ENCODE measurements around the gene BIRC7. TPM values are rescaled to one million over a fixed set of nuclear protein-coding genes. Genes with fewer than 3 reads are reported as not detected.

Gene BIRC7
- total and polyA plus RNA-seq, 2 of the 4 experiments (the other 2 are of a cell fraction), result not detected

- TF ChIP-seq, protein P1, sequence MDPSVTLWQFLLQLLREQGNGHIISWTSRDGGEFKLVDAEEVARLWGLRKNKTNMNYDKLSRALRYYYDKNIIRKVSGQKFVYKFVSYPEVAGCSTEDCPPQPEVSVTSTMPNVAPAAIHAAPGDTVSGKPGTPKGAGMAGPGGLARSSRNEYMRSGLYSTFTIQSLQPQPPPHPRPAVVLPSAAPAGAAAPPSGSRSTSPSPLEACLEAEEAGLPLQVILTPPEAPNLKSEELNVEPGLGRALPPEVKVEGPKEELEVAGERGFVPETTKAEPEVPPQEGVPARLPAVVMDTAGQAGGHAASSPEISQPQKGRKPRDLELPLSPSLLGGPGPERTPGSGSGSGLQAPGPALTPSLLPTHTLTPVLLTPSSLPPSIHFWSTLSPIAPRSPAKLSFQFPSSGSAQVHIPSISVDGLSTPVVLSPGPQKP (IDR thresholded peaks at IDR 0.05; ENCODE audit: borderline replicate concordance, low read depth, low read length), result no peak
- TF ChIP-seq FOS (IDR thresholded peaks at IDR 0.05; ENCODE audit: low read depth, low read length), result no peak
These were observed 21.2 kb downstream of the BIRC7 start (continued) for GRCh38 chr20:63256954-63257353.

GRCh38 chr20:63257629-63258028 is 21.9 kb downstream of the BIRC7 start:
- Histone ChIP-seq H2AK9ac (replicated peaks; ENCODE audit: low read depth, low read length, poor library complexity) (no peak overlapping the region), H2AFZ (replicated peaks; ENCODE audit: low read length, poor library complexity) (no peak overlapping the region), H3K23ac (ENCODE audit: low read depth, low read length) (no peak overlapping the region), H3K9me1 (ENCODE audit: insufficient read depth, low read length) (no peaks in the 10 kb centered on the region), H2BK15ac (ENCODE audit: low read depth, low read length) (no peak overlapping the region), H3K9me3 (ENCODE audit: control insufficient read depth, insufficient read depth, low read length) (peaks cover 2% of the 10 kb centered on the region; the same call in 1 of the 2 replicates), H3K4me3 (ENCODE audit: insufficient read depth, low read depth, low read length) (no peak overlapping the region), H2BK20ac (ENCODE audit: low read depth, low read length) (no peak overlapping the region), H4K5ac (ENCODE audit: low read depth, low read length) (no peak overlapping the region), H4K20me1 (ENCODE audit: insufficient read depth, low read length) (no peaks in the 10 kb centered on the region; the same call in 1 of the 2 replicates), H3K4me2 (ENCODE audit: low read depth, low read length) (no peak overlapping the region), H3K56ac (ENCODE audit: extremely low read depth, insufficient read depth, low read length) (no peak overlapping the region), H3K14ac (replicated peaks; ENCODE audit: low read depth, low read length) (no peak overlapping the region), H3K4ac (ENCODE audit: low read depth, low read length) (no peak overlapping the region), H3K9ac (ENCODE audit: low read depth, low read length) (no peak overlapping the region), H3K27me3 (ENCODE audit: control insufficient read depth, insufficient read depth, low read length) (peaks cover 91% of the 10 kb centered on the region), H3K18ac (ENCODE audit: low read depth, low read length) (no peak overlapping the region), H2AK5ac (ENCODE audit: low read depth, low read length) (no peak overlapping the region), H3K4me1 (ENCODE audit: control insufficient read depth, insufficient read depth, low read length) (no peaks in the 10 kb centered on the region; the same call in 1 of the 2 replicates), H3K27ac (ENCODE audit: insufficient read depth, low read length) (no peak overlapping the region), H2BK120ac (ENCODE audit: low read depth, low read length) (no peak overlapping the region), H4K91ac (ENCODE audit: insufficient read depth, low read depth, low read length) (no peak overlapping the region), H3K79me1 (ENCODE audit: low read depth in 1 of 2, low read length in 2 of 2) (no peaks in the 10 kb centered on the region), H4K8ac (ENCODE audit: low read depth in 2 of 2, low read length in 2 of 2) (no peak overlapping the region), H3K36me3 (ENCODE audit: control insufficient read depth, insufficient read depth, low read length) (no peaks in the 10 kb centered on the region), H2BK5ac (ENCODE audit: low read depth, low read length, poor library complexity, severe bottlenecking) (no peak overlapping the region)
- dilution Hi-C loops (cut with HindIII; ENCODE audit: low sequenced_read_pairs, unreplicated experiment), result no loop called here
- intact Hi-C loops (cut with micrococcal nuclease), result no loop called here
- no peak for DNase-seq
- 97% methylated on average over 7 of the region's 13 CpGs; no CpG with 5 or more reads in 1 of the 2 experiments for WGBS, 2 experiments (ENCODE audit: extremely low coverage in 2 of 2, insufficient read length in 1 of 2)
- POLR2A ChIA-PET (ENCODE audit: unreplicated experiment), result no interaction called here
- in situ Hi-C loops (cut with MboI; ENCODE audit: low sequenced_read_pairs), result no loop called here
- no peak for ATAC-seq (ENCODE audit: low read depth)
- no TSS peak for BruUV-seq (replicated peaks)
- CTCF ChIA-PET, result no interaction called here
- TF ChIP-seq MAFK (IDR thresholded peaks at IDR 0.05; ENCODE audit: low read depth, low read length) (no peak), RAD21 (IDR thresholded peaks at IDR 0.05; ENCODE audit: low read length) (no peak), RFX5 (IDR thresholded peaks at IDR 0.05; ENCODE audit: low read depth, low read length) (no peak), MXI1 (IDR thresholded peaks at IDR 0.05; ENCODE audit: borderline replicate concordance, low read depth, low read length) (no peak), CEBPB (IDR thresholded peaks at IDR 0.05; ENCODE audit: low read depth, low read length) (no peak), CHD1 (IDR thresholded peaks at IDR 0.05; ENCODE audit: low read depth, low read length) (no peak), POLR2A (IDR thresholded peaks at IDR 0.05; ENCODE audit: low read depth, low read length) (no peak), MAZ (IDR thresholded peaks at IDR 0.05; ENCODE audit: borderline replicate concordance, low read depth, low read length) (no peak), NFE2L2 (IDR thresholded peaks at IDR 0.05; ENCODE audit: low read depth, low read length) (no peak), RCOR1 (IDR thresholded peaks at IDR 0.05; ENCODE audit: insufficient replicate concordance, low read length) (no peak)
- TF ChIP-seq, protein P1 (IDR thresholded peaks at IDR 0.05; ENCODE audit: borderline replicate concordance, low read depth, low read length), result no peak
- TF ChIP-seq, protein P2, sequence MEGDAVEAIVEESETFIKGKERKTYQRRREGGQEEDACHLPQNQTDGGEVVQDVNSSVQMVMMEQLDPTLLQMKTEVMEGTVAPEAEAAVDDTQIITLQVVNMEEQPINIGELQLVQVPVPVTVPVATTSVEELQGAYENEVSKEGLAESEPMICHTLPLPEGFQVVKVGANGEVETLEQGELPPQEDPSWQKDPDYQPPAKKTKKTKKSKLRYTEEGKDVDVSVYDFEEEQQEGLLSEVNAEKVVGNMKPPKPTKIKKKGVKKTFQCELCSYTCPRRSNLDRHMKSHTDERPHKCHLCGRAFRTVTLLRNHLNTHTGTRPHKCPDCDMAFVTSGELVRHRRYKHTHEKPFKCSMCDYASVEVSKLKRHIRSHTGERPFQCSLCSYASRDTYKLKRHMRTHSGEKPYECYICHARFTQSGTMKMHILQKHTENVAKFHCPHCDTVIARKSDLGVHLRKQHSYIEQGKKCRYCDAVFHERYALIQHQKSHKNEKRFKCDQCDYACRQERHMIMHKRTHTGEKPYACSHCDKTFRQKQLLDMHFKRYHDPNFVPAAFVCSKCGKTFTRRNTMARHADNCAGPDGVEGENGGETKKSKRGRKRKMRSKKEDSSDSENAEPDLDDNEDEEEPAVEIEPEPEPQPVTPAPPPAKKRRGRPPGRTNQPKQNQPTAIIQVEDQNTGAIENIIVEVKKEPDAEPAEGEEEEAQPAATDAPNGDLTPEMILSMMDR (conservative IDR thresholded peaks at IDR 0.05; ENCODE audit: low read depth, low read length), result no peak

Data from IMR-90 (cell line).